A673 (cell line): ENCODE results near the gene SCARB2. TPM values are rescaled to one million over a fixed set of nuclear protein-coding genes. Genes with fewer than 3 reads are reported as not detected.

Experiments
- BruUV-seq: library from RNA; stranded (reverse); fragments of 400-500 nt; replicated peaks from 2 replicates; lab custom pipeline; 2021; lab: Mats Ljungman, UMichigan
- CTCF ChIA-PET: fragments of 300-600 bp; sonication (Branson Sonifier 250); formaldehyde crosslinking; loops from one replicate; lab custom pipeline; 2022; ENCODE audit warnings: antibody characterized with exemption; lab: Charles Lee
- POLR2A ChIA-PET: fragments of 300-600 bp; sonication (Branson Sonifier 250); formaldehyde crosslinking; loops from one replicate; lab custom pipeline; 2022; ENCODE audit warnings: antibody characterized with exemption; ENCODE audit not compliant: low non-redundant PET; lab: Charles Lee
- DNase-seq: peaks from one replicate; pipeline ENCODE4 v3.0.0-alpha.2; 2015; ENCODE audit warnings: low spot score
- H3K27ac ChIP-seq: fragments of 200-600 bp; sonication (generic); 2 replicates; pipeline ENCODE4 v1.5.1; 2016; ENCODE audit warnings: mixed run types, low read depth, mild to moderate bottlenecking, mixed read lengths, antibody characterized with exemption, low read length; ENCODE audit not compliant: poor library complexity, severe bottlenecking
- H3K27me3 ChIP-seq: fragments of 200-600 bp; sonication (generic); replicated peaks from 2 replicates; pipeline ENCODE4 v1.6.1; 2017; ENCODE audit warnings: mixed run types, low read depth, mild to moderate bottlenecking, mixed read lengths, antibody characterized with exemption, low read length; ENCODE audit not compliant: insufficient read depth, poor library complexity
- H3K36me3 ChIP-seq: fragments of 200-600 bp; sonication (generic); 2 replicates; pipeline ENCODE4 v1.6.1; 2016; ENCODE audit warnings: mixed run types, mild to moderate bottlenecking, mixed read lengths, antibody characterized with exemption, low read length; ENCODE audit not compliant: insufficient read depth, poor library complexity, severe bottlenecking
- H3K4me1 ChIP-seq: fragments of 200-600 bp; sonication (generic); 2 replicates; pipeline ENCODE4 v1.6.1; 2017; ENCODE audit warnings: mixed run types, mild to moderate bottlenecking, mixed read lengths, antibody characterized with exemption, low read length; ENCODE audit not compliant: insufficient read depth, poor library complexity, severe bottlenecking
- H3K4me3 ChIP-seq: fragments of 200-600 bp; sonication (generic); 2 replicates; pipeline ENCODE4 v1.5.1; 2016; ENCODE audit warnings: low read depth, mixed run types, mild to moderate bottlenecking, mixed read lengths, low read length; ENCODE audit not compliant: poor library complexity, severe bottlenecking
- H3K9me3 ChIP-seq: fragments of 200-600 bp; sonication (generic); 2 replicates; pipeline ENCODE4 v1.6.1; 2016; ENCODE audit warnings: mixed run types, low read depth, mild to moderate bottlenecking, mixed read lengths, antibody characterized with exemption, low read length; ENCODE audit not compliant: poor library complexity, severe bottlenecking
- EZH2 ChIP-seq: fragments of 200-600 bp; sonication (generic); IDR thresholded peaks from 2 replicates; pipeline ENCODE4 v1.6.1; 2017; ENCODE audit warnings: borderline replicate concordance, low read depth, mild to moderate bottlenecking, mixed read lengths, antibody characterized with exemption, low read length; ENCODE audit not compliant: poor library complexity, severe bottlenecking
- intact Hi-C: fragments of 100-400 bp; cut with micrococcal nuclease; formaldehyde crosslinking; loops from one replicate; pipeline ENCODE4 v1.10.0; 2022; ENCODE audit not compliant: unreplicated experiment
- total RNA-seq: library from RNA; stranded (reverse); gene quantifications from 2 replicates; pipeline ENCODE4 v1.2.3, GENCODE V29; 2021
- TF ChIP-seq, protein P1 (sequence below): fragments of 300-800, 200-600 bp; sonication (generic); conservative IDR thresholded peaks from 2 replicates; pipeline ENCODE4 v1.5.1; 2017; ENCODE audit warnings: low read depth, mild to moderate bottlenecking, antibody characterized with exemption, low read length, moderate library complexity, mixed read lengths

Gene SCARB2
- total RNA-seq, 1 experiment from 2014 or later, result 27.9 TPM

DNA sequence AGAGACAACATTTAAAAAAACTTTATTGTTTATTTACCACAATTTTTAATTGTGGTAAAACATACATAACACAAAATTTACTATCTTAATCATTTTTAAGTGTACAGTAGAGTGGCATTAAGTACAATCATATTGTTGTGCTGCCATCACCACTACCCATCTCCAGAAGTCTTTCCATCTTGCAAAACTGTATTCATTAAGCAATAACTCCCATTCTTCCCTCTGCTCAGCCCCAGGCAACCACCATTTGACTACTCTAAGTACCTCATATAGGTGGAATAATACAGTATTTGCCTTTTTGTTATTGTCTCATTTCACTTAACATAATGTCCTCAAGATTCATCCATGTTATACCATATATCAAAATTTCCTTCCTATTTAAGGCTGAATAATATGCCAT lies 25.1 kb upstream of the SCARB2 start:
- Histone ChIP-seq H3K4me3 (no peak overlapping the region), H3K4me1 (no peaks in the 10 kb centered on the region), H3K36me3 (no peaks in the 10 kb centered on the region), H3K27ac (no peak overlapping the region), H3K9me3 (peaks cover 9% of the 10 kb centered on the region), H3K27me3 (no peaks in the 10 kb centered on the region)
- TF ChIP-seq EZH2, result no peak
- TF ChIP-seq, protein P1, sequence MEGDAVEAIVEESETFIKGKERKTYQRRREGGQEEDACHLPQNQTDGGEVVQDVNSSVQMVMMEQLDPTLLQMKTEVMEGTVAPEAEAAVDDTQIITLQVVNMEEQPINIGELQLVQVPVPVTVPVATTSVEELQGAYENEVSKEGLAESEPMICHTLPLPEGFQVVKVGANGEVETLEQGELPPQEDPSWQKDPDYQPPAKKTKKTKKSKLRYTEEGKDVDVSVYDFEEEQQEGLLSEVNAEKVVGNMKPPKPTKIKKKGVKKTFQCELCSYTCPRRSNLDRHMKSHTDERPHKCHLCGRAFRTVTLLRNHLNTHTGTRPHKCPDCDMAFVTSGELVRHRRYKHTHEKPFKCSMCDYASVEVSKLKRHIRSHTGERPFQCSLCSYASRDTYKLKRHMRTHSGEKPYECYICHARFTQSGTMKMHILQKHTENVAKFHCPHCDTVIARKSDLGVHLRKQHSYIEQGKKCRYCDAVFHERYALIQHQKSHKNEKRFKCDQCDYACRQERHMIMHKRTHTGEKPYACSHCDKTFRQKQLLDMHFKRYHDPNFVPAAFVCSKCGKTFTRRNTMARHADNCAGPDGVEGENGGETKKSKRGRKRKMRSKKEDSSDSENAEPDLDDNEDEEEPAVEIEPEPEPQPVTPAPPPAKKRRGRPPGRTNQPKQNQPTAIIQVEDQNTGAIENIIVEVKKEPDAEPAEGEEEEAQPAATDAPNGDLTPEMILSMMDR, result no peak
- BruUV-seq, result no TSS peak
- DNase-seq, result no peak
- intact Hi-C loops, result no loop called here
- CTCF ChIA-PET, result no interaction called here
- POLR2A ChIA-PET, result no interaction called here

- DNase-seq, result no peak
- Histone ChIP-seq H3K27ac (no peak overlapping the region), H3K4me1 (no peaks in the 10 kb centered on the region), H3K9me3 (peaks cover 9% of the 10 kb centered on the region), H3K4me3 (no peak overlapping the region), H3K27me3 (no peaks in the 10 kb centered on the region), H3K36me3 (no peaks in the 10 kb centered on the region)
- no peak for TF ChIP-seq EZH2
- TF ChIP-seq, protein P1, result no peak
- CTCF ChIA-PET, result no interaction called here
- POLR2A ChIA-PET, result no interaction called here
- intact Hi-C loops, result no loop called here
- no TSS peak for BruUV-seq
These were observed 24.6 kb upstream of the SCARB2 start for GRCh38 chr4:76238236-76238635.

DNA sequence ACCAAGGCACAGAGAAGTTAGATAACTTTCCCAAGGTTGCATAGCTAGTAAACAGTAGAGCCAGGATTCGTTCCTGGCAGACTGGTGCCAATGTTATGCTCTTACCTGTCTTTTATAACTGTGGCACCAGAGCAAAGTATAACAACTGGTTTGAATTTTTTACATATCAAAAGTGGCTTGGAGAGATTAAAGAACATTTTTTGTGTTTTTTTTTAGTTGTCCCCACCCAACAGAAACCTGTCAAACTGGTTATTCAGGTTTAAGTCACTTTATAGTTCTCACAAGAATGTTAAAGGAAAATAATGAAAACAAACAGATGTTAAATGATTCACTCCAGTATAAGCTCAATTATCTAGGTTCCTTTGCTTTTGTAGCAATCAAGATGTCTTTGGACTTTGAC lies 22.3 kb upstream of the SCARB2 start:
- H3K36me3 ChIP-seq, result no peaks in the 10 kb centered on the region
- TF ChIP-seq, protein P1, result no peak
- no peak for TF ChIP-seq EZH2
- no peaks in the 10 kb centered on the region for H3K27me3 ChIP-seq
- ChIA-PET POLR2A (no interaction called here), CTCF (no interaction called here)
- no peak for DNase-seq
- H3K4me1 ChIP-seq, result no peaks in the 10 kb centered on the region
- no peak overlapping the region for H3K4me3 ChIP-seq
- H3K9me3 ChIP-seq, result peaks cover 9% of the 10 kb centered on the region
- BruUV-seq, result no TSS peak
- no peak overlapping the region for H3K27ac ChIP-seq
- intact Hi-C loops, result no loop called here
